Left renal pelvis (tissue), 4 donors: ENCODE measurements around the gene TERT. TPM values are rescaled to one million over a fixed set of nuclear protein-coding genes. Genes with fewer than 3 reads are reported as not detected.

Source experiments
- DNase-seq, 4 donors: peaks; one replicate each; pipeline ENCODE4 v3.0.0-alpha.2; 2013; ENCODE audit warnings: low read depth in 4 of 4, low spot score in 3 of 4
- polyA plus RNA-seq, 4 donors: library from polyadenylated mRNA; unstranded; fragments of 120-200 nt; gene quantifications; one replicate each; pipeline ENCODE4 v1.2.1, GENCODE V29; 2013; ENCODE audit not compliant: insufficient read length in 4 of 4

TERT gene
- polyA plus RNA-seq, 4 donors: 0.05 to 0.76 (median 0.24) TPM

- DNase-seq: no peak
These were observed 70.2 kb downstream of the TERT start for GRCh38 chr5:1224631-1225030.

DNA sequence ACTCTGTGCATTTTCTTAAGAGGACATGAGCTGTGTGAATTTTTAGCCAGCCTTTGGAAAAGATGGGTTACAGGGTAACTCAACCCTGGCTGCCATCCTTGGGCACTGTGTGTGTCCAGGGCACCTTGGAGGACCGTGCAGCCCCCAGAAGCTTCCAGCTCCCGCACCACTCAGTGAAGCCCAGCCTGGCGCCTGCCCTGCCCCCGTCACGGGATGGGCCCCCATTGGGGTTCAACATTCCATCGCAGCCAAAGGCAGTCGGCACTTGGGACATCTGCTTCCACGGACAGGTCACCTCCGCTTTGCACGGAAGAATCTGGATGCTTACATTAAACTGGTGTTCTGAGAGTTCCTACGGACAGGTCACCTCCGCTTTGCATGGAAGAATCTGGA, 71.6 kb downstream of the TERT start:
- DNase-seq: no peak

DNA sequence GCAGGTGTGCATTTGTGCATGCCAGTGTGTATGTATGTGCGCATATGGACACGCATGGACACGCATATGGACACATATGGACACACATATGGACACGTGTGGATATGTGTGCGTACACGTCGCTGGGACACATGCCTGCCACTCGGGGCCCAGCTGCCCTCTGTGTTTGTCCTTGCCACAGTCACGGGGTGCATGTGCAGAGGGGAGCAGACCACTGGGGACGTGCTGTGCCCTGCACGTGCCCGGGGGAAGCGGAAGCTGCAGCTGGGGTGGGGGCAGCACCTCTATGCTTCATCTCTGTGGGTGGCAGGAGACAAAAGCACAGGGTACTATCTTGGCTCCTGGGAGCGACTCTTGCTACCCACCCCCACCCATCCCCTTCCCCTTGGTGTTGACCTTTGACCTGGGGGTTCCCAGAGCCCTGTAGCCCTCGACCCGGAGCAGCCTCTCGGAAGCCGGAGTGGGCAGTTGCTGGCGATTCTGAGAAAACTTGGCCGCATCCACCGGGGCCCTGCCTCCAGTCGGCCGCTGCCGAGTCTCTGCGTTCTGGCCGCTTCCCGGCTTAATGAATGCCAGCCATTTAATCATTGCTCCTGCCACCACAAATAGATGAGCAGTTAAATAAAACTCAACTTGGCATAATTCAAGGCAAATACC, 72.1 kb downstream of the TERT start:
- DNase-seq: no peak

GRCh38 chr5:1222147-1222546, 72.7 kb downstream of the TERT start:
- DNase-seq: no peak

- no peak for DNase-seq
These were observed 73.1 kb downstream of the TERT start for GRCh38 chr5:1221721-1222120.

DNA sequence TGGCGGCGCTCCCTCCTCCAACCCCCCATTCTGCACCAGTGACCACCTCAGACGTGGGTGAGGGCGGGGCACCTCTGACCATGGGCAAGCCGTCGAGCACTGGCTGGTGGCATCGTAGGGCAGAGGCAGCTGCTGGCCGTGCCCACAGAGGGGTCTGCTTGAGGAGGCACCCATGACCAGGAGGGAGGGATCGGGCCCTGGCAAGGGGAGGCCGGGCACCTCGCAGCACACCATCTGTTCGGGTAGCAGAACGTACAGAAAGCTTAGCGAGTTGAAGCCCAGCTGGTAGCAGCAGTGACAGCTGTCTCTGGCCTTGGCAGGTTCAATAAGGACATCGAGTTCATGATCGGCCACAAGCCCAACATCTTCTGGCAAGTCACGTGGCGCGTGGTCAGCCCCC, 74.0 kb downstream of the TERT start:
- DNase-seq: no peak

- DNase-seq: no peak
These were observed 74.5 kb downstream of the TERT start for GRCh38 chr5:1220351-1220750.

GRCh38 chr5:1219768-1220100, 75.1 kb downstream of the TERT start:
- no peak for DNase-seq

DNA sequence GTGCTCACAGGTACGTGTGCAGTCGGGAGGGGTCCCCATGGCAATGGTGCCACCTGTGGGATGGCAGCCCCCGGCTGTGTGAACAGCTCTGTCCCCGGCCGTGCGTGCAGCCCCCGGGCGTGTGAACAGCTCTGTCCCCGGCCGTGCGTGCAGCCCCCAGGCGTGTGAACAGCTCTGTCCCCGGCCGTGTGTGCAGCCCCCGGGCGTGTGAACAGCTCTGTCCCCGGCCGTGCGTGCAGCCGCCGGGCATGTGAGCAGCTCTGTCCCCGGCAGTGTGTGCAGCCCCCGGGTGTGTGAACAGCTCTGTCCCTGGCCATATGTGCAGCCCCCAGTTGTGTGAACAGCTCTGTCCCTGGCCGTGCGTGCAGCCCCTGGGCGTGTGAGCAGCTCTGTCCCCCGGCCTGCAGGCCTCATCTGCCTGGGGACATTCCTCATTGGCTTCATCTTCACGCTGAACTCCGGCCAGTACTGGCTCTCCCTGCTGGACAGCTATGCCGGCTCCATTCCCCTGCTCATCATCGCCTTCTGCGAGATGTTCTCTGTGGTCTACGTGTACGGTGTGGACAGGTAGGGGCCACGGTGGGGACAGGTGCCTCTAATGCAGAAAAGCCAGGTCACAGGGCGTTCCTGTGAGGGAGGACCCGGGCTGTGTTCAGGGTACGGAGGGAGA, 75.6 kb downstream of the TERT start:
- DNase-seq: no peak

DNA sequence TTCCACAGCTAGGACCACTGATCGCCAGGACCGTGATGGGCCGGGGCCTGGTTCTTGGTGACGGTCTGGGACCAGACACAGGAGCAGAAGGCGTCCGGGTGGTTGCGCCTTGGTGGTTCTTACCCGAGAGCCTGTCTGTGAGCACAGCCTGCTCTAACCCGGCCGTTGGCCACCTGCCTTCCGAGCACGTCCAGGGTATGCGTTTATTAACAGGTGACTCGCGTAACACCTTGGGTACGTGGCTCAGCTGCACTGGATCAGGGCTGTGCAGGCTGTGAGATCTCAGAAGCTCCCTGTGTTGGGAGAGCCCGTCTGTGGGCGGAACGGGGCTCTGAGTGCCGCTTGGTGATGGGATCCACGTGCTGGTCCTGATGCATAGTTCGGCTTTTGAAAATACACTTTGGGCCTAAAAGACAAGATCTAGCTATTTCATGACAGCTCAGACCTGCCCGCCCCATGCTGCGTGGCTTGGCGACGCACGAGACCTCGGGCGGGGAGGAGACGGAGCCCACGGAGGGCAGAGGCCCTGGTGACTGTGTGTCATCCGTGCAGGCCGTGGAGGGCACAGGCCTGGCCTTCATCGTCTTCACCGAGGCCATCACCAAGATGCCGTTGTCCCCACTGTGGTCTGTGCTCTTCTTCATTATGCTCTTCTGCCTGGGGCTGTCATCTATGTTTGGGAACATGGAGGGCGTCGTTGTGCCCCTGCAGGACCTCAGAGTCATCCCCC, 76.4 kb downstream of the TERT start:
- DNase-seq: no peak

DNA sequence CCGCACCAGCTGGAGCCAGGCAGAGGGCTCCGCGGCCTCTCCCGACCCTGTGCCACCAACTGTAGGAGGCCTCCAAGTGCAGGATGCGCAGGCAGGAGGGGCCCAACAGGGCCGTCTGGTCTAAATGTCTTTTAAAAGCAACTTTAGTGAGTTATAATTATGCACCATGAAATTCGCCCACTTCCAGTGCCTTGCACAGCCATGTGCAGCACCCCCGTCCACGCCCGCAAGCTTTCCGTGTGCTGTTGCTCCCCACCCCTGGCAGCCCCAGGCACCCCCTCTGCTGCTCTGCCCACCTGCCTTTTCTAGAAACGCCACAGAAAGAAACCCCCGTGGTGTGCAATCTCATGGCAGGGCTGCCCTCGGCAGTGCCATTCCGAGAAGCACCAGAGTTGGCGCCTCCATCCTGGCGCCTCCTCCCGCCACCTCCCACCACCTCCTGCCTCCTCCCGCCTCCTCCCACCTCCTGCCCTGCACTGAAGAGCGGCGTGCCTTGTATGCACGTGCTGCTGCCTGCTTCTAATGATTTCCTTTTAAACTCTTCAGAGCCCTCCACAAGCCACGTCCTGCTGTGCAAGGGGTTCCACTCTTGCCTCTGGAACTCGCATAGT, 77.2 kb downstream of the TERT start:
- DNase-seq: no peak

GRCh38 chr5:1216918-1217295, 78.0 kb downstream of the TERT start:
- no peak for DNase-seq

- no peak for DNase-seq
These were observed 78.5 kb downstream of the TERT start for GRCh38 chr5:1216211-1216917.

DNA sequence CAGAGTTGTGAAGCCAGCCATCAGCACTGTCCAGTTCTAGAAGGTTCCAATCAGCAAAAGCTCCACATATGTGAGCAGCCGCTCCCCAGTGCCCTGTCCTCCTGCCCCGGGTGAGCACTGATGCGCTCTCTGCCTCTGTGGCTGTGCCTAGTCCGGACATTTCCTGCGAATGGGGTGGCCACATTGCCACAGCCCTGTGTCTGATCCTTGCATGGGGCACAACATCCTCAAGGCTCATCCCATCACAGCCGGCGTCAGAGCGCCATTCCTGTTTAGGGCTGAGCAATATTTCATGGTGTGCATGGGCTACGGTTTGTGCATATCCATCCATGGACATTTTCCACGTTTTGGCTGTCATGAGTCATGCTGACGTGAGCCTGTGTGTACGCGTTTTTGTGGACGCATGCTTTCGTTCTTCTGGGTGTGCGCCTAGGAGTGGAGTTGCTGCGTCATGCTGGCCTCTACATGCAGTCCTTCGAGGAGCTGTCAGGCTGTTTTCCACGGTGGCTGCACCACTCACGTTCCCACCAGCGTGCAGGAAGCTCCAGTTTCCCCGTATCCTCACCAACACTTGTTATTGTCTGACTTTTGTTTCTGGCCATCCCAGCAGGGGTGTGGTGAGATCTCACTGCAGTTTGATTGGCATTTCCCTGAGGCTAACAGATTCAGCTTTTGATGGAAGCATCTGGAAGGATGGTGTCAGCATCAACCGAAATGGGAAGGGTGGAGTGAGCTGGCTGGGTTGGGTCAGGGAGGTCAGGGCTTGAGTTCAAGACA, 79.4 kb downstream of the TERT start:
- DNase-seq: no peak

DNA sequence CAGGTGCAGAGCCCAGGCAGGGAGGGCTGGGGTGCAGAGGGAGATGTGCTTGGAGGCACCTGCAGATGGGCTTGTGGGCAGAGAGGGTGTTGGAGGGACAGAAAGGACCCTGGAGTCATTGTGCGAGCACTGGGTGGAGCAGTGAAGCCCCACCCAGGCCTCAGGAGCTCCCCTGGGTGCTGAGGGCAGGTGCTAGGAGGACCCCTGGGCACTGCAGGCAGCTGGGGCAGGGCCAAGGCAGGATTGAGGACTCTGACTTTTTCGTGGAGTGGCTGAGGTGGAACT, 80.0 kb downstream of the TERT start:
- no peak for DNase-seq

DNA sequence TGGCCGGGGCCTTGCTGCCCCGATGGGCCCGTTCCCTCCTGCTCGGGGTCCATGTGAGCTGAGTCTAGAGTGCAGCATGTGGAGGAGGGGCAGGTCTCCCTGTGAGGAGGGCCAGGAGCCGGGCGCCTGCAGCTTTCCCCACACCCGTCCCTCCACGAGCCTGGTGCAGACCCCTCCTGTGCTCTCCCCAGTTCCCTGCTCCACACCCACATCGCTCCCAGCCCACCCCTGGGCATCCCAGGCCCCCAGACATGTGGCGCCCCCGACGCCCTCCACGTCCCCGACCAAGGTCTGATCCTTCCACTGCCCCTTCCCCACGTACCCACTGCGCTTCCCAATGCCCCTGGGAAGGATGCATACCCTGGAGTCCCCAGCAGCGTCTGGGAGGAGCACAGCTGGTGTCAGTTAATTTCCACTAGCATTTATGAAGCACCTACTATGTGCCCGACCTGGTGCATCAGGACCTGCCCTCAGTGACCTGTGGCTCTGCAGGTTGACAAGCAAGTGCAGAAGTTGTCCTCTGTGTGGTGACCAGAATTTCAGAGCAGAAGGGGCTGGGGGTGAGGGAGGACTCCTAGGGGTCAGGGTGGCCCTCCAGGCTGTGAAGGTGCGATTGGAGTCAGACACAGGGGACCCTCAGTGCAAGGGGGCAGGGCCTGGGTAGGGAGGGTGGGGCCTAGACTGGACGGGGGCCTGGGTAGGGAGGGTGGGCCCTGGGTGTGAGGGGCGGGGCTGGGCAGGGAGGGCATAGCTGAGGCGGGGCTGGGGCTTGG, 80.5 kb downstream of the TERT start:
- DNase-seq: no peak

GRCh38 chr5:1213508-1214162, 81.2 kb downstream of the TERT start:
- DNase-seq: no peak

- no peak for DNase-seq
These were observed 82.0 kb downstream of the TERT start for GRCh38 chr5:1212881-1213280.

DNA sequence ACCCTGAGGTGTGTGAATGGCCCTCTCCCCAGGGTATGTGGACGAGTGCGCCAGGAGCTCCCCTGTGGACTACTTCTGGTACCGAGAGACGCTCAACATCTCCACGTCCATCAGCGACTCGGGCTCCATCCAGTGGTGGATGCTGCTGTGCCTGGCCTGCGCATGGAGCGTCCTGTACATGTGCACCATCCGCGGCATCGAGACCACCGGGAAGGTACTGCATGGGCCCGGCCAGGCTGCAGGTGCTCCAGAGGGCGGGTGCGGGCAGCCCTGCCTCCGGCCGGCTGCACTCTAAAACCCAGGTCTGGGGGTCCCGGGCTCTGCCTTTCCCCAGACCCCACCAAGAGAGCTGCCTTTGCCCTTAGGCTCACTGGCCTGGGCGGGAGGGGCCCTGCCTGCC, 82.6 kb downstream of the TERT start:
- DNase-seq: no peak
